Parathyroid adenoma (tissue), 2 donors: ENCODE measurements around the gene CKM.

Experiments used
- H2AFZ ChIP-seq: fragments of 300-600 bp; sonication (generic); one replicate; pipeline ENCODE4 v1.7.0; 2017; ENCODE audit warnings: antibody characterized with exemption, mild to moderate bottlenecking
- H3K27ac ChIP-seq: fragments of 300-600 bp; sonication (generic); one replicate; pipeline ENCODE4 v1.7.0; 2017
- H3K27me3 ChIP-seq: fragments of 300-600 bp; sonication (generic); one replicate; pipeline ENCODE4 v1.7.0; 2017; ENCODE audit warnings: low read length; ENCODE audit not compliant: control insufficient read depth, insufficient read depth
- H3K36me3 ChIP-seq: fragments of 300-600 bp; sonication (generic); one replicate; pipeline ENCODE4 v1.7.0; 2017; ENCODE audit warnings: low read length; ENCODE audit not compliant: control insufficient read depth, insufficient read depth
- H3K4me1 ChIP-seq: fragments of 300-600 bp; sonication (generic); one replicate; pipeline ENCODE4 v1.7.0; 2017; ENCODE audit warnings: control low read depth
- H3K4me2 ChIP-seq: fragments of 300-600 bp; sonication (generic); one replicate; pipeline ENCODE4 v1.7.0; 2017; ENCODE audit warnings: low read length
- H3K4me3 ChIP-seq: fragments of 300-600 bp; sonication (generic); one replicate; pipeline ENCODE4 v1.7.0; 2017; ENCODE audit warnings: low read depth, low read length
- H3K79me2 ChIP-seq: fragments of 300-600 bp; sonication (generic); one replicate; pipeline ENCODE4 v1.7.0; 2017; ENCODE audit warnings: control low read depth
- H3K9ac ChIP-seq: fragments of 300-600 bp; sonication (generic); one replicate; pipeline ENCODE4 v1.7.0; 2017; ENCODE audit warnings: mild to moderate bottlenecking
- H3K9me3 ChIP-seq: fragments of 300-600 bp; sonication (generic); one replicate; pipeline ENCODE4 v1.7.0; 2017; ENCODE audit warnings: low read length; ENCODE audit not compliant: control insufficient read depth
- CTCF ChIP-seq: fragments of 300-600 bp; sonication (generic); IDR thresholded peaks from one replicate; pipeline ENCODE4 v1.7.0; 2017; ENCODE audit warnings: antibody characterized with exemption, mild to moderate bottlenecking
- donor health status: primary hyperparathyroidism.

Gene CKM

GRCh38 chr19:45290381-45290931 lies 32.2 kb downstream of the CKM start:
- no peaks in the 10 kb centered on the region for H3K27me3 ChIP-seq
- TF ChIP-seq CTCF = no peak
- no peaks in the 10 kb centered on the region for H3K79me2 ChIP-seq
- H3K4me2 ChIP-seq = no peak overlapping the region
- H2AFZ ChIP-seq = no peak overlapping the region
- no peak overlapping the region for H3K27ac ChIP-seq
- H3K9ac ChIP-seq = no peak overlapping the region
- H3K4me1 ChIP-seq = no peaks in the 10 kb centered on the region
- H3K9me3 ChIP-seq = no peaks in the 10 kb centered on the region
- no peaks in the 10 kb centered on the region for H3K36me3 ChIP-seq
- H3K4me3 ChIP-seq = no peak overlapping the region

GRCh38 chr19:45283443-45284033 lies 39.1 kb downstream of the CKM start:
- H2AFZ ChIP-seq = no peak overlapping the region
- no peak overlapping the region for H3K4me2 ChIP-seq
- H3K4me1 ChIP-seq = no peaks in the 10 kb centered on the region
- no peaks in the 10 kb centered on the region for H3K9me3 ChIP-seq
- no peaks in the 10 kb centered on the region for H3K36me3 ChIP-seq
- H3K9ac ChIP-seq = no peak overlapping the region
- H3K27me3 ChIP-seq = no peaks in the 10 kb centered on the region
- no peak for TF ChIP-seq CTCF
- peaks cover 2% of the 10 kb centered on the region for H3K79me2 ChIP-seq
- no peak overlapping the region for H3K4me3 ChIP-seq
- no peak overlapping the region for H3K27ac ChIP-seq

GRCh38 chr19:45280471-45280961 lies 42.2 kb downstream of the CKM start:
- Histone ChIP-seq H3K4me1 (no peaks in the 10 kb centered on the region), H3K36me3 (no peaks in the 10 kb centered on the region), H3K4me2 (no peak overlapping the region), H3K9ac (no peak overlapping the region), H2AFZ (no peak overlapping the region), H3K4me3 (no peak overlapping the region), H3K27ac (no peak overlapping the region), H3K79me2 (peaks cover 4% of the 10 kb centered on the region), H3K9me3 (no peaks in the 10 kb centered on the region), H3K27me3 (no peaks in the 10 kb centered on the region)
- TF ChIP-seq CTCF = no peak

- H3K27me3 ChIP-seq = no peaks in the 10 kb centered on the region
- no peak overlapping the region for H3K4me3 ChIP-seq
- no peaks in the 10 kb centered on the region for H3K4me1 ChIP-seq
- no peak overlapping the region for H3K4me2 ChIP-seq
- peaks cover 4% of the 10 kb centered on the region for H3K79me2 ChIP-seq
- H3K9me3 ChIP-seq = no peaks in the 10 kb centered on the region
- no peak for TF ChIP-seq CTCF
- no peak overlapping the region for H3K27ac ChIP-seq
- H3K9ac ChIP-seq = no peak overlapping the region
- no peak overlapping the region for H2AFZ ChIP-seq
- H3K36me3 ChIP-seq = no peaks in the 10 kb centered on the region
Observed at GRCh38 chr19:45279587-45280192, 43.0 kb downstream of the CKM start.
